SJCRH30 (cell line): ENCODE results near the gene SLC25A33. TPM values are rescaled to one million over a fixed set of nuclear protein-coding genes. Genes with fewer than 3 reads are reported as not detected.
A peak's percentile ranks its signal among the peaks of the same experiment; 100 is the strongest.
"Not testable (repeated sequence)": the region's sequence is repeated elsewhere in the genome, so short reads cannot be mapped to it uniquely, and the experiment has no call there.

Experiments used
- DNase-seq, 2 experiments: peaks; one replicate each; pipeline ENCODE4 v3.0.0-alpha.2; 2015 to 2020
- H3K27ac ChIP-seq: fragments of 250-450 bp; sonication (Bioruptor Pico); 2 replicates; pipeline ENCODE4 v1.5.1; 2020; ENCODE audit warnings: mild to moderate bottlenecking, moderate library complexity
- H3K27me3 ChIP-seq: fragments of 250-450 bp; sonication (Bioruptor Pico); 2 replicates; pipeline ENCODE4 v1.5.1; 2020; ENCODE audit warnings: mild to moderate bottlenecking, moderate library complexity
- H3K36me3 ChIP-seq: fragments of 250-450 bp; sonication (Bioruptor Pico); 2 replicates; pipeline ENCODE4 v1.5.1; 2020; ENCODE audit warnings: mild to moderate bottlenecking, moderate library complexity
- H3K4me1 ChIP-seq: fragments of 250-450 bp; sonication (Bioruptor Pico); 2 replicates; pipeline ENCODE4 v1.5.1; 2020; ENCODE audit warnings: mild to moderate bottlenecking, moderate library complexity
- H3K4me3 ChIP-seq: fragments of 250-450 bp; sonication (Bioruptor Pico); 2 replicates; pipeline ENCODE4 v1.5.1; 2020; ENCODE audit warnings: mild to moderate bottlenecking, moderate library complexity
- H3K9me3 ChIP-seq: fragments of 250-450 bp; sonication (Bioruptor Pico); replicated peaks from 2 replicates; pipeline ENCODE4 v1.5.1; 2020; ENCODE audit warnings: mild to moderate bottlenecking, moderate library complexity
- total RNA-seq: library from RNA; depleted of rRNA; stranded (reverse); fragments of >200 nt; shearing (Covaris generic); gene quantifications from 2 replicates; pipeline ENCODE4 v1.2.3, GENCODE V29; 2014

The SLC25A33 gene
- total RNA-seq, 1 experiment from 2014 or later = 21.0 TPM

DNA sequence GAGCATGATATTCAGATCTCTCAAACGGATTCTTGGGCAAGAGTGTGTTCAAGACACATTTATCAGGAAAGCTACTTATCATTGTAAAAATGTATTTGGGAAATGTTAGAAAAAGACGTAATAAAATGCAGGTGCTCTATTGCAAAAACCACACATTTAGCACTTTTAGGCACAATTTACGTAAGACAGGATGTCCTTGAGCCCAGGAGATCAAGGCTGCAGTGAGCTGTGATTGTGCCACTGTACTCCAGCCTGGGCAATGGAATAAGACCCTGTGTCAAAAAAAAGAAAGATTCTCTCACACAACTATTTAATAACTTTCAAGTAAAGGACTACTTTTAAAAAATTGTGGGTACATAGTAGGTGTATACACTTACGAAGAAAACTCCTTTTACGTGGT, 18.4 kb downstream of the SLC25A33 start:
- Histone ChIP-seq H3K4me3 (no peak overlapping the region), H3K4me1 (peaks cover 8% of the 10 kb centered on the region; the same call in 1 of the 2 replicates), H3K9me3 (no peaks in the 10 kb centered on the region), H3K27me3 (no peaks in the 10 kb centered on the region), H3K36me3 (peaks cover 49% of the 10 kb centered on the region), H3K27ac (no peak overlapping the region)
- no peak for DNase-seq

GRCh38 chr1:9558271-9558945, 19.1 kb downstream of the SLC25A33 start:
- H3K27ac ChIP-seq = no peak overlapping the region
- no peaks in the 10 kb centered on the region for H3K27me3 ChIP-seq
- no peak for DNase-seq
- no peak overlapping the region for H3K4me3 ChIP-seq
- H3K9me3 ChIP-seq = no peaks in the 10 kb centered on the region
- H3K4me1 ChIP-seq = peaks cover 8% of the 10 kb centered on the region; the same call in 1 of the 2 replicates
- H3K36me3 ChIP-seq = peaks cover 48% of the 10 kb centered on the region

GRCh38 chr1:9558946-9559545, 19.8 kb downstream of the SLC25A33 start:
- no peaks in the 10 kb centered on the region for H3K27me3 ChIP-seq
- peaks cover 8% of the 10 kb centered on the region; the same call in 1 of the 2 replicates for H3K4me1 ChIP-seq
- no peak overlapping the region for H3K4me3 ChIP-seq
- peaks cover 48% of the 10 kb centered on the region for H3K36me3 ChIP-seq
- DNase-seq = no peak
- H3K27ac ChIP-seq = no peak overlapping the region
- no peaks in the 10 kb centered on the region for H3K9me3 ChIP-seq

DNA sequence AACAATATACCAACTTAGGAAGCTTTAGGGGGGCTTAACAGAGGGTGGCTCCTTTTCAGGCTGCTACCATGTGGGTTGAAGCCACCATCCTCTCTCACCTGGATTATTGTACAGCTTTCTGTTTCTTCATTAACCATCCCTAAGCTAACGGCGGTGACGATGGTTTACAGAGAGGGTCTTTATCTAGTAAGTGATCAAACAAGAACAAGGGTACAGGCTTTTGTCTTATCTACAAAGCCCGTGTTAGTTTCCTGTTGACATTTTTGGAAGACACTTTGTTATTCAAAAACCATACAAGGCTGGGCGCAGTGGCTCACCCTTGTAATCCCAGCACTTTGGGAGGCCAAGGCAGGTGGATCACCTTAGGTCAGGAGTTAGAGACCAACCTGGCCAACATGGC, 20.4 kb downstream of the SLC25A33 start:
- peaks cover 8% of the 10 kb centered on the region; the same call in 1 of the 2 replicates for H3K4me1 ChIP-seq
- H3K9me3 ChIP-seq = no peaks in the 10 kb centered on the region
- no peak for DNase-seq
- peaks cover 45% of the 10 kb centered on the region for H3K36me3 ChIP-seq
- no peak overlapping the region for H3K4me3 ChIP-seq
- H3K27ac ChIP-seq = no peak overlapping the region
- no peaks in the 10 kb centered on the region for H3K27me3 ChIP-seq

- peaks cover 43% of the 10 kb centered on the region for H3K36me3 ChIP-seq
- not testable (repeated sequence) for H3K27ac ChIP-seq, H3K9me3 ChIP-seq, H3K4me1 ChIP-seq, DNase-seq, H3K4me3 ChIP-seq, H3K27me3 ChIP-seq
These were observed 20.8 kb downstream of the SLC25A33 start for GRCh38 chr1:9560090-9560489.

GRCh38 chr1:9561429-9561828, 22.2 kb downstream of the SLC25A33 start:
- Histone ChIP-seq H3K9me3 (no peaks in the 10 kb centered on the region), H3K36me3 (peaks cover 30% of the 10 kb centered on the region), H3K27me3 (no peaks in the 10 kb centered on the region), H3K4me3 (no peak overlapping the region), H3K27ac (peak overlapping the region; percentile 23), H3K4me1 (peaks cover 8% of the 10 kb centered on the region; the same call in 1 of the 2 replicates)
- DNase-seq = peak; percentile 61 to 85

GRCh38 chr1:9569267-9569666, 30.0 kb downstream of the SLC25A33 start:
- H3K4me3 ChIP-seq = no peak overlapping the region
- H3K27ac ChIP-seq = no peak overlapping the region
- no peaks in the 10 kb centered on the region for H3K27me3 ChIP-seq
- DNase-seq = no peak
- H3K9me3 ChIP-seq = no peaks in the 10 kb centered on the region
- H3K4me1 ChIP-seq = no peaks in the 10 kb centered on the region
- peaks cover 12% of the 10 kb centered on the region for H3K36me3 ChIP-seq

DNA sequence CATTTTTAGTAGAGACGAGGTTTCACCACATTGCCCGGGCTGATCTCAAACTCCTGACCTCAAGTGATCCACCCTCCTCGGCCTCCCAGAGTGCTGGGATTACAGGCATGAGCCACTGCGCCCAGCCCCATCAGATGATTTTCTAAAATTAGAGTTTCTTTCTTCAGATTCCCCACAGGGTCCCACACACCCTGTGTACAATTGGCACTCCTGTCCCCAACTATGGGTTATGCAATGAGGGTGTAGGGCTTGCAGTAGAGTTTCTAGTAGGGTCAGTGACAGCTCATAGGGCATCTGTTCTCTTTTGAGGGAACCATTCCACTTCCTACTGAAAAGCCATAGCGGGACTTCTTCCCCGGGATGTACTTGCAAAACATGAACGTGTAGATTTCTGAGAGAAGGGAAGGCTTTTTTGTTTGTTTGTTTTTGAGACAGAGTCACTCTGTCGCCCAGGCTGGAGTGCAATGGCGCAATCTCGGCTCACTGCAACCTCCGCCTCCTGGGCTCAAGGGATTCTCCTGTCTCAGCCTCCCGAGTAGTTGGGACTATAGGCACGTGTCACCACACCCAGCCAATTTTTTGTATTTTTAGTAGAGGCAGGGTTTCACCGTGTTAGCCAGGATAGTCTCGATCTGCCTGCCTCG, 31.7 kb downstream of the SLC25A33 start:
- not testable (repeated sequence) for H3K9me3 ChIP-seq, H3K4me1 ChIP-seq, H3K27ac ChIP-seq, H3K4me3 ChIP-seq, H3K27me3 ChIP-seq, DNase-seq
- peaks cover 20% of the 10 kb centered on the region for H3K36me3 ChIP-seq

- no peaks in the 10 kb centered on the region for H3K9me3 ChIP-seq
- H3K27ac ChIP-seq = no peak overlapping the region
- peak in 1 of 2 experiments; percentile 36 for DNase-seq
- H3K4me3 ChIP-seq = no peak overlapping the region
- H3K4me1 ChIP-seq = no peaks in the 10 kb centered on the region
- peaks cover 25% of the 10 kb centered on the region for H3K36me3 ChIP-seq
- H3K27me3 ChIP-seq = no peaks in the 10 kb centered on the region
These were observed 34.5 kb downstream of the SLC25A33 start for GRCh38 chr1:9573723-9574122.

GRCh38 chr1:9575486-9575885, 36.2 kb downstream of the SLC25A33 start:
- no peaks in the 10 kb centered on the region for H3K27me3 ChIP-seq
- no peak overlapping the region for H3K4me3 ChIP-seq
- H3K36me3 ChIP-seq = peaks cover 34% of the 10 kb centered on the region
- H3K27ac ChIP-seq = no peak overlapping the region
- no peaks in the 10 kb centered on the region for H3K9me3 ChIP-seq
- DNase-seq = no peak
- H3K4me1 ChIP-seq = no peaks in the 10 kb centered on the region

DNA sequence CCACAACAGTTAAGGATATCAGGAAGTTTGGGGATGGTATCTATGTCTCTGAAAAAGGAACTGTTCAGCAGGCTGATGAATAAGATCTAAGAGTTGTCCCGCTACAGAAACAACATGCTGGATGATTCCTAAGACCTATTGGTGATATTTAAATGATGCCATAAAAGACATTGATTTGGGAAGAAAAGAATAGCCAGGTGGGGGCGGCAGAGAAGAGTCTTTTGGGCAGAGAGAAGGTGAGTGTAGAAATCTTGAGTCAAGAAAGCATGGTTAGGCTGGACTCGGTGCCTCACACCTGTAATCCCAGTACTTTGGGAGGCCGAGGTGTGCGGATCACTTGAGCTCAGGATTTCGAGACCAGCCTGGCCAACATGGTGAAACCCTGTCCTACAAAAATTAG, 37.6 kb downstream of the SLC25A33 start:
- Histone ChIP-seq H3K4me1 (no peaks in the 10 kb centered on the region), H3K27ac (no peak overlapping the region), H3K4me3 (no peak overlapping the region), H3K9me3 (no peaks in the 10 kb centered on the region), H3K27me3 (no peaks in the 10 kb centered on the region), H3K36me3 (peaks cover 46% of the 10 kb centered on the region)
- DNase-seq = no peak

DNA sequence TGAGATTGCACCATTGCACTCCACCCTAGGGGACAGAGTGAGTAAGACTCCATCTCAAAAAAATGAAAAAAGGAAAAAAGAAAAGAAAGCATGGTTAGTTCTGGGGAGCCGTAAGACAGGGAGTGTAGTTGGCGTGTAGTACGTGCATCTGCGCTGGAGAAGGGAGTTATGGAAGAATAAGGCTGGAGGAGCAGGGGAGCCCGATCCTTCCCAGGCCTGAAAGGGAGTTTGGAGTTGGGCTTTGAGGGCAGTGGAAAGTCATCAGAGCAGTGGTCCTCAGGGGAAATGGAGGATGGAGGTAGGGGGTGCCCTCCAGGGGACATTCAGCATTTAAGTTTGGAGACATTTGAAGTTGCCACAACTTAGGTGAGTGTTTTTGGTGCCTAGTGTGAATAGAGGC, 38.2 kb downstream of the SLC25A33 start:
- H3K27ac ChIP-seq = no peak overlapping the region
- H3K9me3 ChIP-seq = no peaks in the 10 kb centered on the region
- no peak for DNase-seq
- no peaks in the 10 kb centered on the region for H3K27me3 ChIP-seq
- H3K4me3 ChIP-seq = no peak overlapping the region
- H3K36me3 ChIP-seq = peaks cover 47% of the 10 kb centered on the region
- no peaks in the 10 kb centered on the region for H3K4me1 ChIP-seq

DNA sequence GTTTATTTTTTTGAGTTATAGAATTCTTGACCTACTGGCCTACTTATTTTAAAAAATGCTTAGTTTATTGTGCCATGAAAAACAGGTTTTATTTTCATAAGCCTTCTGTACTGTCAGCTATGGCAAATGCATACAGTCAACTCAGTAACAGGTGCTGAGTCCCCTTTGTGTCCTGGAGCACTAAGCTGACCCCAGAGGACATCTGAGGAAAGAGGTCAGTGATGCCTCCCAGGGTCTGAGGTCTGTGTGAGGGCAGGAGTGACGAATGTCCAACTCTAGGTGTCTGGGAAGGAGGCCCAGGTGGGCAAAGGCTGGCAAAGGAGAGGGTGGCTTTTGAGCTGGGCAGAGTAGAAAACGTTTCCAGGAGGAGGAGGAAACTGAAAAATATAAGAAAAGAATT, 41.7 kb downstream of the SLC25A33 start:
- H3K27me3 ChIP-seq = no peaks in the 10 kb centered on the region
- H3K4me1 ChIP-seq = no peaks in the 10 kb centered on the region
- H3K9me3 ChIP-seq = no peaks in the 10 kb centered on the region
- H3K4me3 ChIP-seq = no peak overlapping the region
- DNase-seq = no peak
- no peak overlapping the region for H3K27ac ChIP-seq
- peaks cover 40% of the 10 kb centered on the region for H3K36me3 ChIP-seq

DNA sequence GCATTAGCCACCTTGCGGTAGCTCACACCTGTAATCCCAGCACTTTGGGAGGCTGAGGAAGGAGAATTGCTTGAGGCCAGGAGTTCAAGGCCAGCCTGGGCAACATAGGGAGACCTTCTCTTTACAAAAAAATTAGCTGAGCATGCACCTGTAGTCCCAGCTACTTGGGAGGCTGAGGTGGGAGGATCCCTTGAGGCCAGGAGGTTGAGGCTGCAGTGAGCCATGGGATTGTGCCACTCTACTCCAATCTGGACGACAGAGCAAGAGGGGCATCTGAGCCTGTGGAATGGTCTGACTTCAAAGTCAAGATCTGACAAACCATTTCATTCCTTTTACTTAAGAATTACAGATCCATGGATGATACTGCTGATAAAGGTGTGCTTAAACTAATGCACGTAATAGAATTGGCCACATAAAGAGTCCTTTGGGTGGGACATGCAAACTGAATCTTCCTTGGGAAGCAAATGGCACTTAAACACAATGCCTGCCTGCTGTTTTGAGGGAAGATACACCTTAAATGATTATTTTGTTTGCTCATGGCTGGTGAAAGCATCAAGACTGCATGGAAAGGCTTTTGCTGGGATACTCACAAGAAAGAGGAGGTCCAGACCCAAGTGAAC, 47.0 kb downstream of the SLC25A33 start:
- H3K27me3 ChIP-seq = no peaks in the 10 kb centered on the region
- no peaks in the 10 kb centered on the region for H3K9me3 ChIP-seq
- DNase-seq = no peak
- peaks cover 19% of the 10 kb centered on the region for H3K36me3 ChIP-seq
- no peak overlapping the region for H3K27ac ChIP-seq
- H3K4me3 ChIP-seq = no peak overlapping the region
- H3K4me1 ChIP-seq = peaks cover 12% of the 10 kb centered on the region

GRCh38 chr1:9588551-9589143, 49.4 kb downstream of the SLC25A33 start, which contains the start of gene TMEM201:
TSS of gene TMEM201 (plus strand) at chr1:9588911. CDS start at chr1:9588931, 20 bp downstream.
- Histone ChIP-seq H3K27me3 (no peaks in the 10 kb centered on the region), H3K4me1 (peaks cover 31% of the 10 kb centered on the region), H3K36me3 (peaks cover 5% of the 10 kb centered on the region), H3K27ac (peak within 1 kb of the TSS; percentile 57), H3K4me3 (peak within 1 kb of the TSS; percentile 95), H3K9me3 (no peaks in the 10 kb centered on the region)
- DNase-seq = peak; percentile 92 to 96
